ENCODE data around the gene CAMSAP3.
"Not testable (repeated sequence)": the region's sequence is repeated elsewhere in the genome, so short reads cannot be mapped to it uniquely, and the experiment has no call there.

CAMSAP3 gene

DNA sequence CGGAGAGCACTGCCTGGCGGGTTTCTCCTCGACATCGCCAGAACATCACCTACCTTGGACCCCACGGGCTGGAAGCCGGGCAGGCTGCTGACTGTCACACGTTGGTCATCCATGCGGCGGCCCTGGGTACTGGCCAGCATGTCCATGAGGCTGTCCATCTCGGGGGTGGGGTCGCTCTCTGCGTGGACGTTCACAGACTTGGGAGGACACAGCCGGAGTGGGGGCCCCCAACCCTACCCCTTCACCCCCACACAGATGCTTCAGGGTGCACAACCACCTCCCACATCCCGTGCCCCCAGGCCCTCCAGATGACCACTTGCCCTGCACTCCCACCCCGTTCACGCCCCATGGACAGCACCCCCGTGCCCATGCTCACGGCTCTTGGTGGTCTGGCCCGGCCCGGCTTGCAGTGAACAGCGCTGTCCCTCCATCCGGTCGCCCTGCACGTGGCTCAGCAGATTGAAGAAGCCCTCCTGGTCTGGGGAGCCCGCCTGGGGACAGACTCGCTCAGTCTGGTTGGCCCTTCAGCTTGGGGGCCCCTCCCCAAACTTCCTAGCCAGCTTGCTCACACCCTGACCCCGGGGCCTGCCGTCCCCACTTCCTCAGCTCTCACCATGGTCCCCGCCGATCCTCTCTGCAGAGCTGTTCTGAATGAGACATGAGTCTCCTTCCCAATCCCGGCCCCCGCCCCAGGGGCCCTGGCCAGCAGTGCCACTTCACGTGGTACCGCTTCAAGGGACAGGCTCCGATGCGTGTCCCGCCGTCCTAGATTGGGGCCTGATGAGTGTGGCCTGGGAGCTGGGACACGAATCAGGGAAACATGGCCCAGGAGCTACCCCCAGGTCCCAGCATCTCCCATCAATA lies 36.9 kb downstream of the CAMSAP3 start:
- no peak for DNase-seq (ENCODE audit: low read depth)

DNA sequence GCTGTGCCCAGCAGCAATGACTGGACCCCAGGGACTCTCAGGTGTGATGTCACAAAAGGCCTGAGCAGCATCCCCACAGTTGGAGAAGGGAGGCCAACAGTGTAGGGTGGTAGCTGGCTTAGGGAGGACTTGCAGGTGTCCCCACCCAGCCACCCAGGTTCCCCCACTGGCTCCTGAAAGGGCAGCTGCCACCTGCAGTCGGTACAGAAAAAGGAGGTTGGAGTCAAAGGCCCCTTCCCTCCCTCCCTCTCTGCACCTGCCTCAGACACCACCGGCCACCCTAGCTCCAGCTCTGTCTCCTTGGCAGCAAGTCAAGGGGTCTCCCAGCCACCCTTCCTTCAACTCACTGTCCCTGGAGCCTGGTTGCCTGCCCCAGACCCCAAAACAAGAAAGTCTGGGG lies 38.0 kb downstream of the CAMSAP3 start, which contains the start of gene PCP2:
TSS of gene PCP2 (minus strand) at position 22 of the 400 bp plus-strand sequence. CDS start 262 bp downstream, outside the sequence.
- no peak for DNase-seq (ENCODE audit: low read depth)

DNA sequence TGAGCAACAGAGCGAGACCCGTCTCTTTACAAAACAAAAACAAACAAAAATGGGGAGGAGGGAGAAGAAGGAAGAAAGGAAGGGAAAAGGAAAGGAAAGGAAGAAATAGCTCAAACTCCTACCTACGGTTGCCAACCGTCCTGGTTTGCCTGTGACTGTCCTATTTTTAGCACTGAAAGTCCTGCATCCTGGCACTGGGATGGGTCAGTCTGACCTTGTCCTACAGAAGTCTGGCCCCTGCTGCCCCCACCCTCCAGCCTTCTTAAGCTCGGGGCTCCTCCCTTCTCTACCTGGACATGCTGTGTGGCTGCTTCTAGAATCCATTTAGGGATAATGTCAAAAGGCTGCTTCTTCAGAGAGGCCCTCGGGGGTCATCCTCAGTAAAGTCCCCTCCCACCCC lies 40.0 kb downstream of the CAMSAP3 start:
- no peak for DNase-seq (ENCODE audit: low read depth)

DNA sequence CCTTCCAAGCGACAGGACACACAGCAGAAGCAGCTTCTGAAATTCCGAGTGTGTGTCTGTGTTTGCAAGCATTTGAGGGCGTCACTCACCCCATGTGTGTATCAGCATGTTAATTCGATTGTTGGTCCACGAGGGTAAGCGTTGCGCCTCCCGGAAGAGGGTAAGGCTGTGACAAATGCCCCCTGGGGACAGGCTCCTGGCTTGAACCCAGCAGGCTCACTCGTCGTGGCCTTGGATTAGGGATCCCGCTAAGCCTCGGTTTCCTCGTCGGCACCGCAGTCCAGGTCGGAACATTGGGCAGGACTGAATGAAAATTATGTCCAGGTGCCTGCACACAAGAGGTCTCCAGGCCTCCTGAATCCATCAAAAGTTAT lies 40.6 kb downstream of the CAMSAP3 start:
- no peak for DNase-seq (ENCODE audit: low read depth)

DNA sequence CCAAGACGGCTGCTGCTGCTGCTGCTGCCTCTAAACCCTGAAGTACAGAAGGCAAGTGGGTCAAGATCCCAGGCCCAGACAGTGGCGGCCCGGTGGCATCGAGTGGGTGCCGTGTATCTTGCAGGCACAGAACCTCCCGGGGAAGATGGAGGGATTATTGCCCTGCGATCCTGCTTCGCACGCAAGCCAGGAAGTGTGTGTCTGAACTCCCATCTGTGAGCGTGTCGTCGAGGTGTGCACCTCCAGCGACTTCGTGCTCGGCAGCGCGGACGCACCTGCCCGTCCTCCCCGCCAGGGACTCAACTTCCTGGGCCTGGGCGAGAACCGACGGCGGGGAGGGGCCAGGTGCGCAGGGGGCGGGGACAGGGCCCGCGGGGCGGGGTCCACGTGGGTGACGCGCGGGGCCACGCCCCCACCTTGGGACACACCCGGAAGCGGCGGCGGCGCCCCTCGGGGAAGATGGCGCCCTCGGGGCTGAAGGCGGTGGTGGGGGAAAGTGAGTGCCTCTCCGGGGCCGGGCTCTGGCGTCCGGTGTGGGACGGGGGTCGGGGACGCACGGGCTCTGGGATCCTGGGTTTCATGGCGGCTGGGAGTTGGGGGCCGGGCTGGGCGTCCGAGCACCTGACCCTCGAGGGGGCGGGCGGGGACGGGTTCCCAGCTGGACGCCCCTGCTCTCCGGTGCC lies 41.2 kb downstream of the CAMSAP3 start, which contains the start of gene STXBP2:
TSS of gene STXBP2 (plus strand) at position 420 of the 683 bp plus-strand sequence. CDS start at position 460, 40 bp downstream.
- no peak for DNase-seq (ENCODE audit: low read depth)

DNA sequence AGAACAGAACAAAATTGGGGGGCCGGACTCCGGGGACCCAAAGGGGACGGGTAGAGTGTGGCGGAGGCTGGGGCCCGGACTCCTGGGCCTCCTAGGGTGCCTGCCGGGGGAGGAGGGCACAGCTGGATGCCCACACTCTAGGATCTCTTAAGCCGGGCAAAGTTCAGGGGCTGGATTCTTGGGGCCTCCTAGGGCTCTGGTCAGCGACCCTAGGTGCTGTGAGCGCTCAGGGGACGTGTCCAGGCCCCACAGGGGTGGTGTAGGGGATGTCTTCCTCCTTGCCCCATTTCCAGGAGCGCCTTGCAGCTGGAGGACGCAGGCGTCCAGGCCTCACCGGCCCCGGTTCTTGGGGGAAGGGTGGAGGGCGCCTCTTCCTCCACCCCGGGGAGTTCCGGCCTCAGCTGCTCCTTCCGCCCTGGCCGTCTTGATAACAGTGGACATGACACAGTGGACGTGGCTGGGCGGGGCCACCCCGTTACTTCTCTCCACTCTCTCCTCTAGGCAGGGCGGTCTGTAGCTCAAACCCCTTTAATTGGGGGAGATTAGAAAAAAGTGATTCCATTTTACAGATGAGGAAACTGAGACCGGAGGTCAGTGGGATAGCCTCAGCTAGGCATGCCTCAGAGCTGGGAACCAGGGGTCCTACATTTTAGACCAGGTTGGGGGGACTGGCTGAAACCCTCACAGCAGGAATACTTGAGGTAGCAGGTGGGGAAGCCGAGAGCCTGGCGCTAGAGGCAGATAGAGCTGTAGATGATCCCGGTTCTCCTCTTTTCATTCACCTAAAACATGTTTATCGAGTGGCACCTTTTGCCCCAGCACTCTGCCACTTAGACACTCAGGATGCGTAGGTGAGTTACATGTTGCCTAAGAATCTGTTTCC lies 42.0 kb downstream of the CAMSAP3 start:
- DNase-seq (ENCODE audit: low read depth), result no peak

DNA sequence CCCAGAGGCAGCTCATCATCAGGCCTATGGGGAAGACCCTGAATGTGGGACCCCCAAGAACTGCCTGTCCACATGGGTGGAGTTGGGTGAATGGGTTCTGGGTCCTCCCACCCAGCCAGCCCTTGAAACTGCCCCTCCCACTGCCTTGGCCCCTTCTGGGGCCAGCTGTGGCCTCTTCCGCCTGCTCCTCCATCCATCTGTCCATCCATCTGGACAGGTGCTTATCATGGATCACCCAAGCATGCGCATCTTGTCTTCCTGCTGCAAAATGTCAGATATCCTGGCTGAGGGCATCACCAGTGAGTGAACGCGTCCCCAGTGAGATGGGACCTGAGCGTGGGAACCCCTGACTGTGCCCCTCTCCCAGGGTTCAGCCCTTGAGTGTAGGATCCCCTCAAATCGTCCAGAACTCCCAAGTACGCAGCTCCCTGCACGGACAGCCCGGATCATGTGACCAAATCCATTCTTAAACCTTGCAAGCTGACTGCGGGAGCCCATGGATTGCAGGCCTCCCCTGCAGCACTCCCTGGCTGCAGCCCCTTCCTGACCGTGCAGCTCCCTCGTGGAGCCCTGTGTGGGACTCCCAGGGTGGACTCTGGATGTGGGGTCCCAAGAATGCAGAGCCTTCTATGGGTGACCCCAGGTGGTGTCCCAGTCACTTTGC lies 43.3 kb downstream of the CAMSAP3 start:
- DNase-seq (ENCODE audit: low read depth), result no peak

DNA sequence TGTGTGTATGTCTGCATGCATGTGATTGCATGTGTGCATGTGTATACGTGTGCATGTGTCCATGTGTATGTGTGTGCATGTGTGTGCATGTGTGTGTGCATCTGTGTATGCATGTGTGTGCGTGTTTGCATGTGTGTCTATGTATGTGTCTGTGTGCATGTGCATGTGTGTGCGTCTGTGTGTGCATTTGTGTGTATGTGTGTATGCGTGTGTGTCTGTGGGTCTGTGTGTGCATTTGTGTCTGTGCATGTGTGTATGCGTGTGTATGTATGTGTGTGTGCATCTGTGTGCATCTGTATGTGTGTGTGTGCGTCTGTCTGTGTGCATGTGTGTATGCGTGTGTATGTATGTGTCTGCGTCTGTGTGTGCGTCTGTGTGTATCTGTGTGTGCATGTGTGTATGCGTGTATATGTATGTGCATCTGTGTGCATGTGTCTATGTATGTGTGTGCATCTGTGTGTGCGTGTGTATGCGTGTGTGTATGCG lies 44.2 kb downstream of the CAMSAP3 start:
- DNase-seq (ENCODE audit: low read depth), result no peak

DNA sequence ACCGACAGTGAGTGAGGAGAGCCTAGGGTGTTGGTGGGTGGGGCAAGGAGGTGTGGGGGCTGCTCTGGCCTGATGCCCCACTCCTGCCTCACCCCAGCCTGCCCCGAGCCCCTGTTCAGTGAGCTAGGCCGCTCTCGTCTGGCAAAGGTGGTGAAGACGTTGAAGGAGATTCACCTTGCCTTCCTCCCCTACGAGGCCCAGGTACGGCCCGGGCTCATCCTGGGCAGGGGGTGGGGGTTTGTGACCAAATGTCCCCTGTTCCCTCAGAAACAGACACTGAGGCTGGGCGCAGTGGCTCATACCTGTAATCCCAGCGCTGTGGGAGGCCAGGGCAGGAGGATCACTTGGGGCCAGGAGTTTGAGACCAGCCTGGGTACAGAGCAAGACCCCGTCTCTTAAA lies 45.1 kb downstream of the CAMSAP3 start:
- no peak for DNase-seq (ENCODE audit: low read depth)

DNA sequence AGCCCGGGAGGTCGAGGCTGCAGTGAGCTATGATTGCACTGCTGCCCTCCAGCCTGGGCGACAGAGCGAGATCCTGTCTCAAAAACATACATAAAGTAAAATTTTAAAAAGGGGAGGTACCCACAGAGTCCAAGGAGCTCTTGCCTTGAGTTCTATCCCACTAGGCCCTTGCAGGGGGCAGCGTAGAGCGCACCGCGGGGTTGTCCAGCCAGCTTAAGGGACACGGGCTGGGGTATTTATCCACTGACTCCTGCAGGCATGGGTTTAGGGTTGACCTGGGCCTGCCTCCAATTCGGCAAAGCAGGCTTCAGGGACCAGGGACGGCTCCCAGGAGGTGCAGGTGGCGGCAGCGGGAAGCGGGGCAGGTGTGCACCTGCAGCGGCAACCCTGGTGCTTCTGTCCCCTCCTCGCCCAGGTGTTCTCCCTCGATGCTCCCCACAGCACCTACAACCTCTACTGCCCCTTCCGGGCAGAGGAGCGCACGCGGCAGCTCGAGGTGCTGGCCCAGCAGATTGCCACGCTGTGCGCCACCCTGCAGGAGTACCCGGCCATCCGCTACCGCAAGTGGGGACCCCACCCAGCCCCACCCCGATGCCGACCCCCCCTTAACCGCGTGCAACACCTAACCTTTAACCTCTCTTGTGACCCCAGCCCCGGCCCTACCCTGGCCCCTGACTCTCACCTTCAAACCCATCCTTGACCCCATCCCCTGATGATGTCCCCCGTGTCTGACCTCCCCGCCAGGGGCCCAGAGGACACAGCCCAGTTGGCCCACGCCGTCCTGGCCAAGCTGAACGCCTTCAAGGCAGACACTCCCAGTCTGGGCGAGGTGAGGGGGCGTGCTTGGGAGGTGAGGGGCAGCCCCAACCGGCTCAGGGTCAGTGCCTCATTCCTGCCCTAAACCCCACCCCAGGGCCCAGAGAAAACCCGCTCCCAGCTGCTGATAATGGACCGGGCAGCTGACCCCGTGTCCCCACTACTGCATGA lies 45.9 kb downstream of the CAMSAP3 start:
- DNase-seq (ENCODE audit: low read depth), result no peak

DNA sequence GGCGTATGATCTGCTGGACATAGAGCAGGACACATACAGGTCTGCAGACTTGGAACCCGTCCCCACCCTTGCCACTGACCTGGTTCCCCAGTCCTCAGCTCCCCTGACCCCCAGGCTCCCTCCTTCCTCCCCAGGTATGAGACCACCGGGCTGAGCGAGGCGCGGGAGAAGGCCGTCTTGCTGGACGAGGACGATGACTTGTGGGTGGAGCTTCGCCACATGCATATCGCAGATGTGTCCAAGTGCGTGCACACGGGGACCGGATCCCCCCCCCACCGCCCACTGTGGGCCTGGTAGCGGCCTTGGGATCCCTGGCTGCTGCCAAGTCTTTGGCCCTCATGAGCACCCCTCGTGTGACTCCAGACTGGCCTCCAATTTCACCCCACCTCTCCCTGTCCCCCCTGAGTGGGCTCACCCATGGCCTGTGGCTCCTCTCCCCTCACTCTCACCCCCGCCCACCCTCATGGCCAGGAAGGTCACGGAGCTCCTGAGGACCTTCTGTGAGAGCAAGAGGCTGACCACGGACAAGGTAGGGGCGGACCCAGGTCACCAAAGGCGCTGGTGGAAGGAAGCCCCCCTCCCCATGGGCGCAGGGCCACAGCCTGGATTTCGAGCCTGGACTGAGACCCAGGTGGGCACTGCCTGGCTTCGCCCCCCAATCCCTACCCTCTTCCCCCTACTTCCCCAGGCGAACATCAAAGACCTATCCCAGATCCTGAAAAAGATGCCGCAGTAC lies 46.8 kb downstream of the CAMSAP3 start:
- no peak for DNase-seq (ENCODE audit: low read depth)

DNA sequence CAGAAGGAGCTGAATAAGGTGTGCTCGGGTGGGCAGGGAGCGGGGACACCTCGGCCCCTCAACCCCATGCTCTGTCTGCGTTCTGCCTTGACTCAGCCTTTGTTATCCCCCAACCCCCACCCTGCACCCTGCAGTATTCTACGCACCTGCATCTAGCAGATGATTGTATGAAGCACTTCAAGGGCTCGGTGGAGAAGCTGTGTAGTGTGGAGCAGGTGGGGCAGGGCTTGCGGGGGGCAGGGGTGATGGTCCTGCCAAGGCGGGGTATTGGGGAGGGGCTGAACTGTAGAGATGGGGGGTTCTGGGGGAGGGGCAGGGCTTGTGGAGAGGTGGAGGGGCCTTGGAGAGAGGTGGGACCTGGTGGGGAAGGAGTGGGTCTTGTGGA lies 47.4 kb downstream of the CAMSAP3 start:
- no peak for DNase-seq (ENCODE audit: low read depth)

DNA sequence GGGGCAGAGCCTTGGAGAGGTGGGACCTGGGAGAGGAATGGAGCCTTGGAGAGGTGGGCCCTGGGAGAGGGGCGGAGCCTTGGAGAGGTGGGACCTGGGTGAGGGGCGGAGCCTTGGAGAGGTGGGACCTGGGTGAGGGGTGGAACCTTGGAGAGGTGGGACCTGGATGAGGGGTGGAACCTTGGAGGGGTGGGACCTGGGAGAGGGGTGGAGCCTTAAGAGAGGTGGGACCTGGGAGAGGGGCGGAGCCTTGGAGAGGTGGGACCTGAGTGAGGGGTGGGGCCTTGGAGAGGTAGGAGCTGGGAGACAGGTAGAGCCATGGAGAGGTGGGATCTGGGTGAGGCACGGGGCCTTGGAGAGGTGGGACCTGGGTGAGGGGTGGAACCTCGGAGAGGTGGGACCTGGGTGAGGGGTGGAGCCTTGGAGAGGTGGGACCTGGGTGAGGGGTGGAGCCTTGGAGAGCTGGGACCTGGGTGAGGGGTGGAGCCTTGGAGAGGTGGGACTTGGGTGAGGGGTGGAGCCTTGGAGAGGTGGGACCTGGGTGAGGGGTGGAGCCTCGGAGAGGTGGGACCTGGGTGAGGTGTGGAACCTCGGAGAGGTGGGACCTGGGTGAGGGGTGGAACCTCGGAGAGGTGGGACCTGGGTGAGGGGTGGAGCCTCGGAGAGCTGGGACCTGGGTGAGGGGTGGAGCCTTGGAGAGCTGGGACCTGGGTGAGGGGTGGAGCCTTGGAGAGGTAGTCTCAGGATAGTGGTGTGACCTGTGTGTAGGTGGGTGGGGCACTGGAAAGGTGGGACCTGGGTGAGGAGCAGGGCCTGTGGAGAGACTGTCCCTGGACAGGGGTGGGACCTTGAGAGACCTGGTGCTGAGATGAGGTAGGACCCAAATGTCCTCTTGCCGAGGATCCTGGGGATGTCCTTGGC lies 48.2 kb downstream of the CAMSAP3 start:
- not testable (repeated sequence) for DNase-seq (ENCODE audit: low read depth)

DNA sequence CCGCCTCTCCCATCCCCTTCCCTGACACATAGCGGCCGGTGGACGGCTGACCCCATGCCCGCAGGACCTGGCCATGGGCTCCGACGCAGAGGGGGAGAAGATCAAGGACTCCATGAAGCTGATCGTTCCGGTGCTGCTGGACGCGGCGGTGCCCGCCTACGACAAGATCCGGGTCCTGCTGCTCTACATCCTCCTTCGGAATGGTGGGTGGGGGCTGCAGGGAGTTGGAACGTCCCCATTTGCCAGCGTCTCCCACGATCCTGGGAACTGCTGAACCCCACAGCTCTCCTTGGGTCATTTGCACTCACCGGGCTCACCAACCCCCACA lies 48.9 kb downstream of the CAMSAP3 start:
- no peak for DNase-seq (ENCODE audit: low read depth)

DNA sequence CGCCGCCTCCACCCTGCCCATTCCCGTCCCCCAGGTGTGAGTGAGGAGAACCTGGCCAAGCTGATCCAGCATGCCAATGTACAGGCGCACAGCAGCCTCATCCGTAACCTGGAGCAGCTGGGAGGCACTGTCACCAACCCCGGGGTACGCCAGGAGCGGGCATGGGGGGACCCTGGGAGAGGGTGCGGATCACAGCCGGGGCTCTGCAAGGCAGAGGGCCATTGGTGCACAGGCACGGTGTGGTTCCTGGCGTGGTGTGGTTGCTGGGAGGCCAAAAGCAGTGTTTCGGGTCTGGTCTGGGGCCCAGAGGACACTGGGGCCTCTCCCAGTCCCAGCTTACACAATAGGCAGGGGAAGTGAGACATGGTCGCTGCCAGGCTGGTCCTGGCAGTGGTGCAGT lies 49.5 kb downstream of the CAMSAP3 start:
- no peak for DNase-seq (ENCODE audit: low read depth)

DNA sequence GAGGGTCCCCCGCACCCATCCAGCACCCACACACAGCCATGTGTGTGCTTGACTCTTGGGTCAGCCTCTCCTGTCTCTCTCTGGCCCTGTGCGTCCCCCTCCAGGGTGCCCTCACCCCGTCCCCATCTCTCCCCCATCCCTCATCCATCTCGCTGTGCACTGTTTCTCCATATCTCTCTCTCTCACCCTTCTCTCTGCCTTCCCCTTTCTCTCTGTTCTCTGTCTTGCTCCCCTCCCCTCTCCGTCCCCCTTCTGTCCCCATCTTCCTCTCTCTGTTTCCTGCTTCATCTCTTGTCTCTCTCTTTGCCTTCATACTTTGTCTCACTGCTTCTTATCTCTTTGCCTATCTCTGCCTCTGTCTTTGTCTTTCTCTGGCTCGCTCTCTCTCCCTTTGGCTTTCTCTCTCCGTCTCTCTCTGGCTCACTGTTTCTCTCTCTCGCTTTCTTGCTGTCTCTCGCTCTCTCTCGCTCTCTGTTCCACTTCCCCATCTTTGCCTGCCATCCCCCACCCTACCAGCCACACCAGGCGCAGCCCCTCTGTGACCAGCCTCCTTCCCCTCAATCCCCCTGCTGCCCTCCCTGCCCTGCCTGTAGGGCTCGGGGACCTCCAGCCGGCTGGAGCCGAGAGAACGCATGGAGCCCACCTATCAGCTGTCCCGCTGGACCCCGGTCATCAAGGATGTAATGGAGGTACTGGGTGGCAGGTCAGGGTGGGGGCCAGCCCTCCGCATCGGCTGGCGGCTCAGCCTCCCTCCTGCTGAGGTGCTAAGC lies 50.2 kb downstream of the CAMSAP3 start:
- DNase-seq (ENCODE audit: low read depth), result no peak

DNA sequence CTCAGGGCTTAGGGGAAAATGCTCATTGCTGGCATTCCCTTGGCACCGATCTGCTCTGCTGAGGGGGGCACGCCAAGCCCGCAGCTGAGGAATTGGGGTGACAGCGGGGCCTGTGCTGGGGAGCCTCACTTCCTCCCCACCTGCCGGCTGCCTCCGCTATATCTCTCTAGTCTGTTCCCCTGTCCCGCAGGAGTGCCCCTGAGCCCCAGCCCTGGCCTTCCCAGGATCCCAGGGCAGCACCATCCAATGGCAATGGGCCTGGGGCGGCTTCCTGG lies 50.7 kb downstream of the CAMSAP3 start:
- no peak for DNase-seq (ENCODE audit: low read depth)

DNA sequence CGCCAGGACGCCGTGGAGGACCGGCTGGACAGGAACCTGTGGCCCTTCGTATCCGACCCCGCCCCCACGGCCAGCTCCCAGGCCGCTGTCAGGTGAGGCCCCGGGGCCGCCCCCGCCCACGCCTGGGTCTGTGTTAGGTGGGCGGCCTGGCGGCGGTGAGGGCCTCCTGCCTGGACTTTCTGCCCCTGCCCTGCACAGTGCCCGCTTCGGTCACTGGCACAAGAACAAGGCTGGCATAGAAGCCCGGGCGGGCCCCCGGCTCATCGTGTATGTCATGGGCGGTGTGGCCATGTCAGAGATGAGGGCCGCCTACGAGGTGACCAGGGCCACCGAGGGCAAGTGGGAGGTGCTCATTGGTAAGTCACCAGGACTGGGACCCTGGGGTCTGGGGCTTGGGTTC lies 51.5 kb downstream of the CAMSAP3 start:
- no peak for DNase-seq (ENCODE audit: low read depth)
